ENCODE data around the gene TIGD3.

GRCh38 chr11:65338676-65339075 is 15.9 kb upstream of the TIGD3 start:
- TF ChIP-seq, protein P1, sequence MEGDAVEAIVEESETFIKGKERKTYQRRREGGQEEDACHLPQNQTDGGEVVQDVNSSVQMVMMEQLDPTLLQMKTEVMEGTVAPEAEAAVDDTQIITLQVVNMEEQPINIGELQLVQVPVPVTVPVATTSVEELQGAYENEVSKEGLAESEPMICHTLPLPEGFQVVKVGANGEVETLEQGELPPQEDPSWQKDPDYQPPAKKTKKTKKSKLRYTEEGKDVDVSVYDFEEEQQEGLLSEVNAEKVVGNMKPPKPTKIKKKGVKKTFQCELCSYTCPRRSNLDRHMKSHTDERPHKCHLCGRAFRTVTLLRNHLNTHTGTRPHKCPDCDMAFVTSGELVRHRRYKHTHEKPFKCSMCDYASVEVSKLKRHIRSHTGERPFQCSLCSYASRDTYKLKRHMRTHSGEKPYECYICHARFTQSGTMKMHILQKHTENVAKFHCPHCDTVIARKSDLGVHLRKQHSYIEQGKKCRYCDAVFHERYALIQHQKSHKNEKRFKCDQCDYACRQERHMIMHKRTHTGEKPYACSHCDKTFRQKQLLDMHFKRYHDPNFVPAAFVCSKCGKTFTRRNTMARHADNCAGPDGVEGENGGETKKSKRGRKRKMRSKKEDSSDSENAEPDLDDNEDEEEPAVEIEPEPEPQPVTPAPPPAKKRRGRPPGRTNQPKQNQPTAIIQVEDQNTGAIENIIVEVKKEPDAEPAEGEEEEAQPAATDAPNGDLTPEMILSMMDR (IDR thresholded peaks at IDR 0.05; ENCODE audit: low read length), result no peak
- TF ChIP-seq EZH2 (optimal IDR thresholded peaks at IDR 0.05; ENCODE audit: low read depth, low read length), result no peak

Measured in MM.1S (cell line).